Suppressor macrophage treated with lipopolysaccharide for 1 hour (primary cell): ENCODE data around the gene MYEF2.

Experiments
- DNase-seq, 3 donors: peaks; one replicate each; pipeline ENCODE4 v3.0.0-alpha.2; 2020 to 2022

MYEF2 gene

GRCh38 chr15:48144889-48145288 lies 33.2 kb downstream of the MYEF2 start:
- DNase-seq: peak in 1 of 3 donors; percentile 5

DNA sequence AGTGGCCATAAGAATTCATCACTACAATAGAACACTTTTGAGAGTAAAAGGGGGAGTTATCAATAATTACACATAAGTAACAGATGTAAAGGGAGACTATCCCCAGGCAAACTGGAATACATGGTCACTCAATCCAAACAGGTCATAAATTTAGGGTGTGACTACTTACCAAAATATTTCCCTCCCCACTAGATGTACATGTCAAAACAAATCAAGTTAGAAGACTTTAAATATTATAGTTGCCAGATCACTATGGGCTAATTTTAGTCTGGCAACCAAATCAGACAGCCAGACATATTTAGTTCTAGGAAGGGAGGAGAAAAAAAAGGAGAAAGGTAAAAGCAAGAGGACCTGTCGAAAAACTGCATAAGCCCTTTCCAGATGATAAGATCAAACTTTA lies 34.2 kb downstream of the MYEF2 start:
- DNase-seq: no peak

DNA sequence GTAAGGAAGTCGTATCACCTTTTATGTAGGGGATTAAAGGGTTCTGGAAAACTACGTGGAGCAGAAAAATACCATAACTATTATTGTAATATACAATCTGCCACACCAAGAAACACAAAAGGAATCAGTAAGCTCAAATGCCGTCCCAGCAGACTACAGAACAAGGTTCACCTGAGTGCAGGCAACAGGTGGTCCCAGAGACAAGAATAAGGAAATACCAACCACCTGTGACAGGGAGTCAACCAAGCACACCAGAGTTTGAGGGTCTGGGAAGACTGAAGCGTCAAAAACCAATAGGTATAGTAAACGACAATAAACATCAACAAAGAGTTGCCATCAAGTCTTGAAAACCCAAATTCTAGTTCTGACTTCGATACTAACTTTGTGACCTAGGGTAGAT lies 45.2 kb downstream of the MYEF2 start:
- DNase-seq: no peak

- peak in 2 of 3 donors; percentile 4 to 5 for DNase-seq
These were observed 46.8 kb downstream of the MYEF2 start for GRCh38 chr15:48131324-48131723.

DNA sequence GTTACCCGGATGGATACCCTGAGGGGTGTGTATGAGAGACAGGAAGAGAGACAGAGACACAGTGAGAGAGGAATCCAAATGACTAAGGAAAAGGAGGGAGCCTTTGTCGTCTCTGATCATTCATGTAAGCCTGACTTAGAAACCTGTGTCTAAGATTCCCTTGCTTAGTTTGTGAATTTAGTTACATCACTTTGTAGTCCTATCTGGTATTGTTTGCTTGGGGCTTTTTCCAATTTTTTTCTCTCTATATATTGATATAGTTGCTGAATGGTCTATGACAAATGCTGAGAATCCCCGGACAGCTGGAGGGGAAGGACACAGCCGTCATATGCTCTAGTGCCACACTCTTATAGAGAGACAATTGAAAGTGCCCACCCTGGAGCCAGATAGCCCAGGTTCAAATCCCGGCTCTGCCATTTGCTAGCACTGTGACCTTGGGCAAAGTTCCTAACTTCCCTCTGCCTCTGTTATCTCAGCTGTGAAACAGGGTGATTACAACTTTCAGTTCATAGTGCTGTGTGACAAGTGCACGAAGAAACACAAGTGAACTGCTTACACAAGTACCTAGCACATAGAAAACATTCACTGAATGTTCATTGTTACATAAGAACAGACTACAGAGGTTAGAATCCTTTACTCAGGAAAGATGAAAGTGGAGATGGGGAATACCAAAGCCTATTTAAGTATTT lies 51.3 kb downstream of the MYEF2 start:
- no peak for DNase-seq

- no peak for DNase-seq
These were observed 56.2 kb downstream of the MYEF2 start for GRCh38 chr15:48121849-48122248.

DNA sequence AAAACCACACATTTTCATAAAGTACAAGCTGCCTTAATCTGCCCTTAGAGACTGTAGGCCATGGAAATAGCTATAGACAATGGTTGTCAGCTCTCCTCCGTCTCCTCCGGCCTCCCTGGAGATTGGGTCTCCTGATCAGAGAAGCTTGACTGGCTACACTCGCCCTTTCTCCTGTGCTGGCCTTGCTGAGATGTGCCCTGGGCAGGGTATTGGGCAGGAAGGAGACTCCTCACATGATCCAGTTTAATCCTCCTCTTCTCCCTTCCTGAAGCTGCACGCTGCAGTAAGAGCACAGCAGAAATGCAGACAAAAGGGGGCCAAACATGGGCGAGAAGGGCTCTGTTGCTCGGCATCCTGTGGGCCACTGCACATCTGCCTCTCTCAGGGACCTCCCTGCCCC lies 57.4 kb downstream of the MYEF2 start, which contains the start of gene SLC24A5:
SLC24A5 (plus strand) TSS at position 246 of the 400 bp plus-strand sequence; CDS start at position 301, 55 bp downstream.
- DNase-seq: no peak

GRCh38 chr15:48119277-48119676 lies 58.8 kb downstream of the MYEF2 start:
- DNase-seq: no peak

GRCh38 chr15:48112242-48112641 lies 65.9 kb downstream of the MYEF2 start:
- no peak for DNase-seq

GRCh38 chr15:48109856-48110531 lies 68.1 kb downstream of the MYEF2 start:
- DNase-seq: no peak

DNA sequence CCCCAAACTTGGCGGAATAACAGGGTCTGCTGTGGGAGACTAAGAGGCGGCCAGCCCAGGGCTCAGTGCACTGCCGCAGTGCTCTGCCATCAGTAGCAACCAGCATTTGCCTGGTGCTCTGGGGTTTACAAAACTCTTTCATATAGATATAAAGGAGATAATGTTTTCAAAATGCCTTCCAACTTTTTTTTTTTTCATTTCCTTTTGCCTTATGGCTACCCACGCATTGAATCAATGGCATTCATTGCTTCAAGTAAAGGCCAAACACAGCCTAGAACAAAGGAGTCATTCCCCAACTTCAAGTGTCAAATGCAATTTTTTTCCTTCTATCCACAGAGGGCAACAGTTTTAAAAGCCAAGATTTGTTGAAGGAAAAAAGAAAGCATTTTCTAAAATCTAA lies 68.9 kb downstream of the MYEF2 start:
- DNase-seq: no peak

DNA sequence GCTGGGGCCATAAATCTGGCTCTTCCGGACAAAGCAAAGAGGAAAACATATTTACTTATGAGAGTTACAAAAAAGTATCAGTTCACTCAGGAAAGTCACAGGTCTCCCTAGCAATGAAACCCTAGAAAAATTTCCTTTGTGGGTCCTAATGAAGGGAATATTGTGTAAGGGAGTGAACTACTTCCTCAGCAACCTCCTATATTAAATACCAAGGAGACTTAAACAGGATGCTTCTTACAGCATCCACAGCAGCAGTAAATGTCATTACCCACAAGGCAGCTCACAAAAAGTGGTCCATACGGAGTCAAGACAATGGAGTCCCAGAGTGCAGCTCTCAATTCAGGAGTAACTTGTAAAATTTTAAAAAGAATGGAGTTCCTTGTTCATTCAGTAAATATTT lies 72.2 kb downstream of the MYEF2 start:
- DNase-seq: no peak

DNA sequence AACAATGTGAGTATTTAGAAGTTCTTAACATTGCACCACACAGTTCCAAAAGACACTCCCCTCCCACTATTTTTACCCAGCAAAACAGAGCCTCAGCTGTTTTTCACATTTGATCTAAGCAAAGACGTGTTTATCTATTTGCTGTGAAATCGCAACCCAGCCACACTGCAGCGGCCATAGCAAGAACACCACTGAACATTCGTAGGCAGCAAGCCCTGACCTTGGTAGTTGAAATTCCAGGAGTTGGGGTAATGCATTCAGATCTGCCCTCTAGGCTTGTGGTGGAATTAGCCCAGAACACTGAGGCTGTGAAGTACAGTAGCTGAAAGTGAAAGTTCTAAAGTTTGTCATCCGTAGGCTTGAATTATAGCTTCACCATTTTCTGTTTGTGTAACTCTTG lies 74.4 kb downstream of the MYEF2 start:
- DNase-seq: no peak

DNA sequence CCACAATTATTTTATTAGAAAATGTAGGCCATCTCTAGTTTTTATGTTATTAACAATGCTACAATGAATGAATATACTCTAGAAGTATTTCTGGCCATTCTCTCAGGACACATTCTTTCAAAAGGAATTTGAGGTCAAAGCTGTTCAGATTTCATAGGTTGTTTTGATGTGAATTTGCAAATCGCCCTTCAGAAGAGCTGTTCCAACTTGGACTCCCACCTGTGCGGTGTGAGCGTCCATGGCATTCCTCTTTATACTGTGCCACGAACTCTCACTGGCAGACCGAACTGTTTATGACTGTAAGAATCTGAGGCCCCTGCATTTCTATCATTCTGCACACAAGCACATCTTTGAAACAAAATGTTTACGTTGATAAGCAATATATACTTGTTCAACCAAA lies 75.9 kb downstream of the MYEF2 start:
- no peak for DNase-seq

GRCh38 chr15:48101376-48101961 lies 76.6 kb downstream of the MYEF2 start:
- DNase-seq: no peak

GRCh38 chr15:48097264-48097663 lies 80.8 kb downstream of the MYEF2 start:
- no peak for DNase-seq

DNA sequence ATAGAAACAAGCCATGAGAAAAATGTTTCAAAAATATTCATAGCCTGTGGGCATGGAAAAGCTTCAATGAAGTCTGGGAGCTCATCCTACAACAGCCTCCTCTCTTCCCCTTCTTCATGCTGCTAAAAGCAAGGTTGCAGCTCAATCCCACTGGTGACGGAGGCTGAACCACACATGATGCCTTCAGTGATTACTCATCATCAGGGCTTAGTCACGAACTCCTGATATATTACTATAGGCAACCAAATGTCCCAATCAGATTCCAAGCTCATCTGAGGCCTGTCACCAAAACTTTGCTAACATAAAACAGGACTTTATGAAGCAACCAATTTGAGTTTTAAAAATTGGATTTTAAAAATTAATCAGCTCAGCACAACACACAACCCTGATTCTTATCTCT lies 81.3 kb downstream of the MYEF2 start:
- peak; percentile 7 to 29 (median 12) for DNase-seq

DNA sequence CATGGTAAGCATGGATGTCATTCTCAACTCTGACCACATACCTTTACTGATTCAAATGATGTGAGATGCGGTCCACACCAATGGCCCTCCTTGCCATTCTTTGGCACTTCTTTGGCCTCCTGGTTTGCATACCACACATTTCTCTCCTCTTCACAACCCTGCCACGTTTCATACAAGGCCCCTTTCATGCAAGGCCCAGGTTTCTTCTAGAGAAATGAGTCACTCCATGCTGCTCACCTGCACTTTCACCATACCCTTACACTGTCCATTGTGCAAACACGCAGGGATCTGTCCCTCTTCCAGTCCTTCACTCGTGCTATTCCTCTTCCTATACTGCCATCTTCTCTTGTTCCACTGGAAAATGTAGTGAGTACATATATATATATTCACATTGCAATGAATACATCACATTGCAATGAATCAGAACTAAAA lies 81.7 kb downstream of the MYEF2 start:
- no peak for DNase-seq

DNA sequence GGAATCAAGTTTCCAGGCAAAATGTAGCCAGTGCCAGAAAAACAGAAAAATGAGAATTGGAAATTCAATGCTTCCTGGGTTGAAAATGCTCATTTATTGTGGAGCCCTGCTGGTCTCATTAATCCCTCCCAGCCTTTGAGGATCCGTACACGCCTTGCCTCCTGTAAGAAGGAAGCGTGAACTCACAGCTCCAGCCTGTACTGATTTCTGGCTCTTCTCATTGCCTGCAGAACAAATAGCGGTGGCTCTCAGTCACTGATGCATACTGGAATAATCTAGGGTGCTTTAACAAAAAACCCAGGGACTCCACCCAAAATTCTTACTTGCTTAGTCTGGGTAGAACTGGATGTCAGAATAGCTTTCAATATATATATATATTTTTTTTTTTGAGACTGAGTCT lies 86.6 kb downstream of the MYEF2 start:
- DNase-seq: no peak

DNA sequence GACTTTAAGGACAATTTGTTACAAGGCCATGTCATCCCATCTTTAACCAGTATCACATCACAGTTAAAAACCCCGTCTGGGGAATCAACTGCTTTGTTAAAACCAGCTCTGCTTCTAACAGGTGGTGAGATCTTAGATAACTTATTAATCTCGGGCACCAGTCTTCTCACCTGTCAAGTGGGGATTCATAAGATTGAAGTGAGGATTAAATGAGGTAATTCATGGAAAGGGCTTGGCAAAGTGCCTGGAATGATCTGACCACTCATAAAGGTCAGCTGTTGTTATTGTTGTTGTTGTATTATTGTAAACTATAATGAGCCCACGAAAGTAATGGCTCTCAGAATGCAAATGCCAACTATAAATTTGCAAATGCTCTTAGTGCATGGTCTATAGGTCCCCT lies 87.4 kb downstream of the MYEF2 start:
- no peak for DNase-seq

DNA sequence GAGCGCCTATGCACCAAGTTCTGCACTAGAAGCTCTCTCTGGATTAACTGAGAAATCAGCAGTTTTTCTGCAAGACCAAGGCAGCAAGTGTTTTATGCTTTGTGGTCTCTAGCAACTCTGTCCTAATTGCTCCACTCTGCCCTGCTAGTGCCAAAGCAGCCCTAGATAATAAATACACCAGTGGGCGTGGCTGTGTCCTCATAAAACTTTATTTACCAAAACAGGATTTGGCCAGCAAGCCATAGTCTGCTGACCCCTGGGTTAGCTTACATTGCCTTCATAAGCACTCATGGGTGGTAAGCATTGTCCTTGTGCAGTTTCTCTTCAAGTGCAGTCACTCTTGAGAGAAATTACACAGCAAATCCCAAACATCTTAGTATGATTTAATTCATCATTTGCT lies 88.0 kb downstream of the MYEF2 start:
- DNase-seq: no peak

GRCh38 chr15:48089702-48090101 lies 88.4 kb downstream of the MYEF2 start:
- DNase-seq: no peak

GRCh38 chr15:48087844-48088243 lies 90.3 kb downstream of the MYEF2 start:
- no peak for DNase-seq

GRCh38 chr15:48086576-48086975 lies 91.5 kb downstream of the MYEF2 start:
- no peak for DNase-seq
